HUES48 (cell line): ENCODE measurements around the gene PLAC8.
"Not testable (repeated sequence)": the region's sequence is repeated elsewhere in the genome, so short reads cannot be mapped to it uniquely, and the experiment has no call there.

ENCODE experiments used
- H3K27ac ChIP-seq: one replicate; pipeline ENCODE4 v1.7.0; 2013; ENCODE audit warnings: low read depth, low read length, inconsistent platforms
- H3K27me3 ChIP-seq: 2 replicates; pipeline ENCODE4 v1.6.1; 2013; ENCODE audit warnings: mild to moderate bottlenecking, low read length; ENCODE audit not compliant: control insufficient read depth, insufficient read depth
- H3K36me3 ChIP-seq: 2 replicates; pipeline ENCODE4 v1.6.1; 2013; ENCODE audit warnings: low read length; ENCODE audit not compliant: control insufficient read depth, insufficient read depth
- H3K4me1 ChIP-seq: 2 replicates; pipeline ENCODE4 v1.6.1; 2013; ENCODE audit warnings: mild to moderate bottlenecking, low read length; ENCODE audit not compliant: control insufficient read depth, insufficient read depth
- H3K4me3 ChIP-seq: 2 replicates; pipeline ENCODE4 v1.5.1; 2013; ENCODE audit warnings: mild to moderate bottlenecking, low read depth, low read length
- H3K9ac ChIP-seq: 2 replicates; pipeline ENCODE4 v1.6.1; 2013; ENCODE audit warnings: mild to moderate bottlenecking, low read depth, low read length, moderate library complexity
- H3K9me3 ChIP-seq: 2 replicates; pipeline ENCODE4 v1.6.1; 2013; ENCODE audit warnings: low read length; ENCODE audit not compliant: control insufficient read depth, insufficient read depth

PLAC8 gene, protein sequence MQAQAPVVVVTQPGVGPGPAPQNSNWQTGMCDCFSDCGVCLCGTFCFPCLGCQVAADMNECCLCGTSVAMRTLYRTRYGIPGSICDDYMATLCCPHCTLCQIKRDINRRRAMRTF

DNA sequence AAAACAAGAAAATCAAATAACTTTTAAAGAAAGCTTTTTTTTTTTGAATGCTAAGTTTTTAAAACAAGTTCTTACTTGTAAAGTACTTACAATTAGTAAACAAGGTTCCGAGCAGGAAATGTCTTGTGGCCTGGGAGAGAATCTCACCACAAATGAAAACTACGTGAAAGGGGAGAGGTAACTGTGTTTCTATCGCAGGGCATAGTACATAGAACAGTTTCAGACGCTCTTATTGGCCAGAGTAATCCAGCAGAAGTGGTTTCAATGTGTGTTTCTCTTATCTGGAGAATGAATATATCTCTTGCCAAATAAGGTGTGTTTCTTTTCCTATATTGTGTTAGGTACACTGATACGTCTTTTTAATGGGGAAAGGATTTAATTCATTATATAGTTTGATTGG is at the start of gene PLAC8:
Gene PLAC8 (minus strand): TSS at position 154 of the 400 bp plus-strand sequence. CDS start 6,808 bp downstream, outside the sequence.
- Histone ChIP-seq H3K9ac (no peak within 1 kb of the TSS), H3K9me3 (no peaks in the 10 kb centered on the region), H3K36me3 (no peaks in the 10 kb centered on the region), H3K27ac (peak within 1 kb of the TSS; percentile 66), H3K27me3 (no peaks in the 10 kb centered on the region), H3K4me3 (0 out of 2 replicates have a peak within 1 kb of the TSS, but pooled peaks have one; percentile 6), H3K4me1 (peaks cover 19% of the 10 kb centered on the region)

DNA sequence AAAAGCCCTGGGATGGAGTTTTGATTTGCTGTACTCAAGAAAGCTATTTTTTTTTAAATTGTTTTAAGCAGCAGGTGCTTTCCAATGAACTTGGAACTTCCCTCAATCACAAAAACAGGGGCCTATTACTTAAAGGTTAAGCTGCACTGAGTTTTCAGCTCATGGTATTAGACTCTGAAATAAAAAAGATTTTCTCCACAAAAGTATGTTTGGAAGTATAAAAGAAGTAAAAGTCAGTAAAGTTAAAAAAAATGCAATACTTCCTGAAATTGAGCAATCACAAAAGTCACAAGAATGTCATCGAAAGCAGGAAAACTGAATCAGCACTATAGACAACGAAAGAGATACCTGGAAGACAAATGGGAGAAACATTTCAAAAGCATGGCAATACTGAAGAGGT is 38.9 kb upstream of the PLAC8 start:
- no peak overlapping the region for H3K27ac ChIP-seq

DNA sequence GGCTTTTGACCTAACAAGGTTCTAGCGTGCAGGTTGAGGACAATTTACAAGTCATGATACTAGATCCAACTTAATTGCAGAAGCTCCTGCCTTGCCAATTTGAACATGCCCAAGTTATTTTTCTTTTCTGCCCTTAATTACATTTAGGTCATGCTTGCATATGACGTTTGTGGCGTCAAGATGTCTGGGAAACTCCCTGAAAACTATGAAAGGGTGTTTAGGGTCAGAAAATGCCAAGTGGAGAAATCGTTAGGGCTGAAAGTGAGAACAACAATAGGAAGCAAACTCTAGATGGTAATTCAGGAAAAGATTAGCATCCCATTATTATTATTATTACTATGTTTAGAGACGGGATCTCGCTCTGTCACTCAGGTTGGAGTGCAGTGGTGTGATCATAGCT is 38.2 kb upstream of the PLAC8 start:
- Histone ChIP-seq H3K9ac (no peak overlapping the region), H3K27me3 (no peaks in the 10 kb centered on the region), H3K36me3 (no peaks in the 10 kb centered on the region), H3K27ac (no peak overlapping the region), H3K4me1 (peaks cover 7% of the 10 kb centered on the region; the same call in 1 of the 2 replicates), H3K4me3 (no peak overlapping the region), H3K9me3 (no peaks in the 10 kb centered on the region)

More for the DNA sequence above, 38.9 kb upstream of the PLAC8 start:
- H3K4me3 ChIP-seq: no peak overlapping the region
- H3K9me3 ChIP-seq: no peaks in the 10 kb centered on the region
- no peaks in the 10 kb centered on the region for H3K27me3 ChIP-seq
- H3K9ac ChIP-seq: no peak overlapping the region
- H3K36me3 ChIP-seq: no peaks in the 10 kb centered on the region
- H3K4me1 ChIP-seq: peaks cover 7% of the 10 kb centered on the region; the same call in 1 of the 2 replicates

DNA sequence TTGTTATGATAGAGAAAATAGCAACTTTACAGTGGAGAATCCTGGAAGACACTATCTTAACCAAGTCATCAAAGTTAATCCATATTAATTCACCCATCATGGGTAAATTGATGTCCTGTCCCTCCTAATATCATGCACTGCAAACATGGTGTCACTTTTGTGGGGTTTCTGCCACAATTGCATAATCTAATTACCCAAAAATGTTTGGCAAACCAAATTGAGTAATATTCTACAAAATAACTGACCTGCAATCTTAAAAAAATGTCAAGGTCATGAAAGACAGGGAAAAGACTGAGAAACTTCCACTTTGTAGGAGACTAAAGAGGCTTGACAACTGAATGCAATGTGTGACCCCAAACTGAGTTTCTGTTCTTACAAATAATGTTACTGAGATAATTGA is 37.1 kb upstream of the PLAC8 start:
- no peaks in the 10 kb centered on the region for H3K27me3 ChIP-seq
- no peaks in the 10 kb centered on the region for H3K9me3 ChIP-seq
- H3K4me3 ChIP-seq: no peak overlapping the region
- H3K27ac ChIP-seq: no peak overlapping the region
- no peak overlapping the region for H3K9ac ChIP-seq
- no peaks in the 10 kb centered on the region for H3K36me3 ChIP-seq
- H3K4me1 ChIP-seq: peaks cover 7% of the 10 kb centered on the region; the same call in 1 of the 2 replicates

DNA sequence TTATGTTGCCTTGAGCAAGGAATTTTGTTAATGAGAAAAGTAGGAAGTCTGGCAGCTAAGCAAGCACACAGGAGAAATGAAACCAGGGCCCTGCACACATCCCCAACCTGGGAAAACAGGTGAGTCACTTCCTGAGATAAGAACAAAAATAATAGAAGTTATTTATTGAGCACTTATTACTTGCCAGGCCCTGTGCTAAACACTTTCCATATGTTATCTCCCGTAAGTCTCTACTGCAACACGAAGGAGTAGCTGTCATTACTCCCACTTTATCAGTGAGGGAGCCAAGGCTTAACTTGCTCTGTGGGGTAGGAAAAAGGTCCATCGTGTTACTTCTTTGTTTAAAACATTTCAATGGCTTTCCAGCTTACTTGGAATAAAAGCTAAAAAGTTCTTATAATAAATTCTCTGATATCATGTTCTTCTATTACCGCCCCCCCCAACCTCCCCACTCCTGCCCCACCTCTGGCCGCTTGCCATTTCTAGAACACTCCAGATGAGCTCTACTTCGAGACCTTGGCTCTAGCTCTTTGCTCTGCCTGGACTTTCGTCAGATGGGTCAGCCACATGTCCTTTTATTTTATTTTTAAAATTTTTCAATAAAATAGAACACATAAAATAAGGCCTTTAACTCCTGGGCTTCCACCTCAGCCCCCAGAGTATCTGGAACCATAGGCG is 36.3 kb upstream of the PLAC8 start:
- Histone ChIP-seq H3K9me3 (no peaks in the 10 kb centered on the region), H3K4me3 (no peak overlapping the region), H3K36me3 (no peaks in the 10 kb centered on the region), H3K27me3 (no peaks in the 10 kb centered on the region), H3K4me1 (peaks cover 7% of the 10 kb centered on the region; the same call in 1 of the 2 replicates), H3K27ac (no peak overlapping the region), H3K9ac (no peak overlapping the region)

DNA sequence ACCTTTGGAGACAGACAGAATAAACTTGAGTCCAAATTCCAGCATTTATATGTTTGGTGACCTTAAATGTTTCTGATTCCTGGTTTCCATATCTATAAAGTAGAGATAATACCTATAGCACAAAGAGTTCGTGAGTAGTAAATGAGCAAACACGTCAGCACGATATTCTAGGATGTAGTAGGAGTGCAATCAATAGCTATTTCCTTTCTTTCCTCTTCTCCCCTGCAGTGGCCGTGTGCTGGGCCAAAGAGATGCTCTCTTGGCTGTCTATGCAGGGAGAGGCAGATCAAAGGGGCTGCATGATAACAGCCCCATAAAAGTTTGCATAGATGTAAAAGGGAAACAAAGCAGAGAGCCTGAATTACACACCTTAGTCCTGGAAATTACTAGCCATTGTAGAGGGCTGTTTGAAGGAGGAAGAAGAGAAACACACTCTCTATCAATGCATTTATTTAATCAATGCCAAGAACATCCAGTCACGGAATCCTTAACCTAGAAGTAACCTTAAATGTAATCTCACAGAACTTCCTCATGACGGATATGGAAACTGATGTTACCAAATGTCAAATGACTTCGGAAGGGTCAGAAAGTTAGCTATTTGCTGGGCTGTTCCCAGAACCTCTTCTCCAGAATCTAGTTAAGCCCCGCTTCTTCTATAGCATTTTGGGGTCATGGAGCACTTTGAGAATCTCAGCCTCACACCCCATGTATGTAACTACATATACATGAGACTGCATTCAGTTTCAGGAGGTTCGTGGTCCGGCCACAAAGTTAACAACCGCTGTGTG is 35.5 kb upstream of the PLAC8 start:
- Histone ChIP-seq H3K9ac (no peak overlapping the region), H3K4me3 (no peak overlapping the region), H3K27ac (no peak overlapping the region), H3K4me1 (peaks cover 7% of the 10 kb centered on the region; the same call in 1 of the 2 replicates), H3K27me3 (no peaks in the 10 kb centered on the region), H3K9me3 (no peaks in the 10 kb centered on the region), H3K36me3 (no peaks in the 10 kb centered on the region)

DNA sequence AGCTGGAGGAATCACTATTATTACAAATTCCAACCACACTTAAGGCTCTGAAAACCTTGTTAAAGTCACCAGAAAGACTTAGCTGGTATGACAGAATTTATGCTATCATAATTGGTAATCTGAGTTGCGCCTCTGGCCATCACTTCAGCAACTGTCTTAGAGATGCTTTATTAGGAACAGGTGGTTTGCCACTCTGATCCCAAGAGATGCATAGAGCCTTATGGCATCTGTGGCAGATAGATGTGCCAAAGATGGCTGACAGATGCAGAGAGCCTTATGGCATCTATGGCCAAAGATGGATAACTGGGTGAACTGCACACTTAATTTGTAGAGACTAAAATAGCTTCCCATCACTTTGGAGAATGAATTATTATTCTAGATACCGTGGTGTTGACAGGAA is 32.3 kb upstream of the PLAC8 start:
- 0 out of 2 replicates have a peak, but pooled peaks cover 3% of the 10 kb centered on the region for H3K4me1 ChIP-seq
- H3K9me3 ChIP-seq: no peaks in the 10 kb centered on the region
- no peaks in the 10 kb centered on the region for H3K27me3 ChIP-seq
- H3K4me3 ChIP-seq: no peak overlapping the region
- H3K9ac ChIP-seq: no peak overlapping the region
- H3K36me3 ChIP-seq: no peaks in the 10 kb centered on the region
- no peak overlapping the region for H3K27ac ChIP-seq

DNA sequence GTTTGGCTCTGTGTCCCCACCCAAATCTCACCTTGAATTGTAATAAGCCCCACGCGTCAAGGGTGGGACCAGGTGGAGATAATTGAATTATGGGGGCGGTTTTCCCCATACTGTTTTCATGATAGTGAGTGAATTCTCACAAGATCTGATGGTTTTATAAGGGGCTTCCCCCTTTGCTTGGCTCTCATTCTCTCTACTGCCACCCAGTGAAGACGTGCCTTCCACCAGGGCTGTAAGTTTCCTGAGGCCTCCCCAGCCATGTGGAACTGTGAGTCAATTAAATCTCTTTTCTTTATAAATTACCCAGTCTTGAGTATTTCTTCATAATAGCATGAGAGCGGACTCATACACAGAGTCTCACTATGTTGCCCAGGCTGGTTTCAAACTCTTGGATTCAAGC is 31.2 kb upstream of the PLAC8 start:
- H3K27ac ChIP-seq, H3K27me3 ChIP-seq, H3K9me3 ChIP-seq, H3K36me3 ChIP-seq, H3K4me1 ChIP-seq, H3K9ac ChIP-seq, H3K4me3 ChIP-seq: not testable (repeated sequence)

DNA sequence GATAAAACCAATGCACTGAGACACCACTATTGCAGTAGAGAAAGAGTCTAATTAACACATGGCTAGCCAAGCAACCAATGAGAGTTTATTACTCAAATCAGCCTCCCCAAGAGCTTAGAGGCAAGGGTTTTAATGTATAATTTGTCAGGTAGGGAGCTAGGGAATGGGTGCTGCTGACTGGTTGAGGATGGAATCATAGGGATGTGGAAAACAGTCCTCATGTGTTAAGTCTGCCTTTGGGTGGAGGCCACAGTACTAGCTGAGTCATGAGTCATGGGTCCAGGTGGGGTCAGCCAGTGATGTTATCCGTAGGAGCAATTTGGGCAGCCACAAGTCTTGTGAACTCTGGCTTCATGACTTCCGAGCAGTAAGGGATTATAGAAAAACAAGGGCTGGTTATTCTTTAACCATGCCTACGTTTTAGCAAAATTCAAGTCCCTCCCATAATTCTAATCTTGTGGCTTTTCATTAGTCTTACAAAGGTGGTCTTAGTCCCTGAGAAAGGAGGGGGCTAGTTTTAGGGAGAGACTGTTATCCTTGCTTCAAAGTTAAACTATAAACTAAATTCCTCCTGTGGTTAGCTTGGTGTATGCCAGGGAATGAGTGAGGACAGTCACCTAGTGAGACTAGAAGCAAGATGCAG is 25.1 kb upstream of the PLAC8 start:
- Histone ChIP-seq H3K9ac (no peak overlapping the region), H3K9me3 (peaks cover 13% of the 10 kb centered on the region), H3K27me3 (no peaks in the 10 kb centered on the region), H3K36me3 (no peaks in the 10 kb centered on the region), H3K4me3 (no peak overlapping the region), H3K27ac (no peak overlapping the region), H3K4me1 (no peaks in the 10 kb centered on the region)

DNA sequence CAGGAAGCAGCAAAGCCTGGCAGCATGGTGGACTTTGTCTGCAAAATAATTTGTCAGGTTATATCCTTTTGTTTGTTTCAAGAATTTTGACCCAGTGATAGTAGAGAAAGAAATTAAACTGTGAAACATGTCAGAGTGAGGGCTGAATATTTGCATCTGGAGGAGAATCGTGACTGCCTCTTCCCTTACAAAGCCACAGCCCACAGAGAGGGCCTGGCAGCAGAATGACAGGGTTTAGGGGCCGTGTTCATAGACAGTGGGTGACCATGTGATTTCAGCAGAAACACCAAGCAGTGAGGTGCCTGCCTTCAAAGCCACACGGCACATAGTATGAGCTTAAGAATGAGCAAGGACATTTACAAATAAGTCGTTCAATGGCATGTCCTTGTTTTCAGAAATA is 24.4 kb upstream of the PLAC8 start:
- no peak overlapping the region for H3K27ac ChIP-seq
- H3K9me3 ChIP-seq: peaks cover 15% of the 10 kb centered on the region
- no peaks in the 10 kb centered on the region for H3K36me3 ChIP-seq
- H3K9ac ChIP-seq: no peak overlapping the region
- no peaks in the 10 kb centered on the region for H3K27me3 ChIP-seq
- no peak overlapping the region for H3K4me3 ChIP-seq
- H3K4me1 ChIP-seq: no peaks in the 10 kb centered on the region
